HEK293T (cell line): ENCODE data around the gene CIDEB.

Experiments
- ARNT ChIP-seq: fragments of 450-650 bp; IDR thresholded peaks from 2 replicates; pipeline ENCODE4 v1.6.1; 2017; ENCODE audit warnings: mild to moderate bottlenecking
- BHLHE40 ChIP-seq: fragments of 450-650 bp; IDR thresholded peaks from 2 replicates; pipeline ENCODE4 v1.6.1; 2016; ENCODE audit warnings: mild to moderate bottlenecking, moderate library complexity, borderline replicate concordance
- ELF4 ChIP-seq: fragments of 450-650 bp; IDR thresholded peaks from 2 replicates; pipeline ENCODE4 v1.6.1; 2017; ENCODE audit warnings: antibody characterized with exemption
- FOXA1 ChIP-seq: fragments of 450-650 bp; IDR thresholded peaks from 2 replicates; pipeline ENCODE4 v1.6.1; 2016; ENCODE audit warnings: mild to moderate bottlenecking
- FOXK2 ChIP-seq: fragments of 450-650 bp; IDR thresholded peaks from 2 replicates; pipeline ENCODE4 v1.6.1; 2016; ENCODE audit warnings: mild to moderate bottlenecking
- FOXM1 ChIP-seq: fragments of 450-650 bp; IDR thresholded peaks from 2 replicates; pipeline ENCODE4 v1.6.1; 2017; ENCODE audit warnings: mild to moderate bottlenecking, borderline replicate concordance
- LEF1 ChIP-seq: fragments of 450-650 bp; IDR thresholded peaks from 2 replicates; pipeline ENCODE4 v1.6.1; 2017; ENCODE audit warnings: mild to moderate bottlenecking, borderline replicate concordance
- NFRKB ChIP-seq: fragments of 450-650 bp; IDR thresholded peaks from 2 replicates; pipeline ENCODE4 v1.6.1; 2016; ENCODE audit warnings: mild to moderate bottlenecking, moderate library complexity
- SP1 ChIP-seq: fragments of 450-650 bp; IDR thresholded peaks from 2 replicates; pipeline ENCODE4 v1.6.1; 2017
- SUZ12 ChIP-seq: fragments of 450-650 bp; IDR thresholded peaks from 2 replicates; pipeline ENCODE4 v1.6.1; 2016; ENCODE audit warnings: mild to moderate bottlenecking
- TARDBP ChIP-seq: fragments of 450-650 bp; IDR thresholded peaks from 2 replicates; pipeline ENCODE4 v1.6.1; 2016
- ZNF384 ChIP-seq: fragments of 450-650 bp; IDR thresholded peaks from 2 replicates; pipeline ENCODE4 v1.6.1; 2016
- TF ChIP-seq, protein P1 (sequence below): fragments of 450-650 bp; IDR thresholded peaks from 2 replicates; pipeline ENCODE4 v1.6.1; 2016

DNA sequence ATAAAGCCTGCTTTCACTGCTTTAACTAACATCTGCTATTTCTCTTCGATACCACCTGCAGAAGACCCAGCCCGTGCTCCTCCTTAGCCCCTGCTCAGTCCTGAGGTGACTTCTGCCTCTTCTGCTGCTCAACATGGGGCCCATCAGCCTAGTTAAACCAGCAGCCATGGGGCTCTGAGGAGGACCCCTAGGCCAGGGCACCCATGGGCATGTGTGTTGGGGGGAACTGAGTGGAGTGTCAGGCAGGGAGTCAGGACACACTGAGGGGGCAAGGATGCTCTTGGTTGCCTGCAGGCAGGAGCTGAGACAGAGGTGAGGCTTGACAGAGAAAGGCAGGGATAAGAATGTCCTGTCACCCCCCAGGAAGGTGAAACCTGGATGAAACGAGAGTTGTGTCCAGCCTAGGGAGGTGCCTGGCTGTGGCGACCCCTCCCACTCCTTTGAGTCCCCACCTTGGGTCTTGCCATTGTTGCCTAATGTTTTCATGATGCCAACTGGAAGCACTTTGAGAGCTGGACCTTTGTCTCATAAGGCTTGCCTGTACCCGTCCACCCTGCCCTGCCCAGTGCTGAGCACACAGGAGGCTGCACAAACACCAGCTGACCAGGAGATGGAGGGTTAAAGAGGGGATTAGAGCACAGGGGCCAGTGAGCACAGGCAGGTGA, 23.8 kb downstream of the CIDEB start:
- TF ChIP-seq SUZ12, result no peak
- no peak for TF ChIP-seq LEF1
- TF ChIP-seq ARNT, result no peak
- TF ChIP-seq, protein P1, sequence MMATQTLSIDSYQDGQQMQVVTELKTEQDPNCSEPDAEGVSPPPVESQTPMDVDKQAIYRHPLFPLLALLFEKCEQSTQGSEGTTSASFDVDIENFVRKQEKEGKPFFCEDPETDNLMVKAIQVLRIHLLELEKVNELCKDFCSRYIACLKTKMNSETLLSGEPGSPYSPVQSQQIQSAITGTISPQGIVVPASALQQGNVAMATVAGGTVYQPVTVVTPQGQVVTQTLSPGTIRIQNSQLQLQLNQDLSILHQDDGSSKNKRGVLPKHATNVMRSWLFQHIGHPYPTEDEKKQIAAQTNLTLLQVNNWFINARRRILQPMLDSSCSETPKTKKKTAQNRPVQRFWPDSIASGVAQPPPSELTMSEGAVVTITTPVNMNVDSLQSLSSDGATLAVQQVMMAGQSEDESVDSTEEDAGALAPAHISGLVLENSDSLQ, result no peak
- no peak for TF ChIP-seq FOXA1
- TF ChIP-seq ELF4, result no peak
- no peak for TF ChIP-seq FOXM1
- no peak for TF ChIP-seq SP1
- no peak for TF ChIP-seq NFRKB
- TF ChIP-seq BHLHE40, result no peak
- TF ChIP-seq FOXK2, result no peak
- no peak for TF ChIP-seq TARDBP
- TF ChIP-seq ZNF384, result no peak
